C1 segment of cervical spinal cord (tissue), 14 donors: Measurements from ENCODE around the gene PACS2.
"Not testable (repeated sequence)": the region's sequence is repeated elsewhere in the genome, so short reads cannot be mapped to it uniquely, and the experiment has no call there.

Experiments
- DNase-seq, 14 donors: peaks; one replicate each; lab custom pipeline; 2025; lab: John Stamatoyannopoulos, UW

The PACS2 gene

GRCh38 chr14:105348945-105349699 lies 34.6 kb downstream of the PACS2 start:
- DNase-seq, result no peak

GRCh38 chr14:105349992-105350391 lies 35.4 kb downstream of the PACS2 start:
- no peak for DNase-seq

- no peak for DNase-seq
These were observed 36.1 kb downstream of the PACS2 start for GRCh38 chr14:105350450-105351244.

GRCh38 chr14:105351410-105351809 lies 36.9 kb downstream of the PACS2 start:
- DNase-seq, result no peak

- peak in 13 of 14 donors; percentile 3 to 80 (median 52) for DNase-seq
These were observed 37.6 kb downstream of the PACS2 start for GRCh38 chr14:105351920-105352851.

GRCh38 chr14:105353136-105353535 lies 38.6 kb downstream of the PACS2 start:
- no peak for DNase-seq

GRCh38 chr14:105354541-105354940 lies 40.0 kb downstream of the PACS2 start:
- no peak for DNase-seq

- DNase-seq, result no peak
These were observed 40.6 kb downstream of the PACS2 start for GRCh38 chr14:105355049-105355575.

GRCh38 chr14:105355850-105356604 lies 41.5 kb downstream of the PACS2 start:
- no peak for DNase-seq

- no peak for DNase-seq
These were observed 42.4 kb downstream of the PACS2 start for GRCh38 chr14:105356927-105357326.

GRCh38 chr14:105357626-105358025 lies 43.1 kb downstream of the PACS2 start:
- DNase-seq, result no peak

- DNase-seq, result no peak
These were observed 43.7 kb downstream of the PACS2 start for GRCh38 chr14:105358140-105358846.

GRCh38 chr14:105358943-105359342 lies 44.4 kb downstream of the PACS2 start:
- DNase-seq, result no peak

- DNase-seq, result not testable (repeated sequence)
These were observed 46.9 kb downstream of the PACS2 start for GRCh38 chr14:105361412-105361811.

GRCh38 chr14:105363847-105364708 lies 49.5 kb downstream of the PACS2 start:
- no peak for DNase-seq

- no peak for DNase-seq
These were observed 50.6 kb downstream of the PACS2 start for GRCh38 chr14:105365101-105365500.

- no peak for DNase-seq
These were observed 51.1 kb downstream of the PACS2 start for GRCh38 chr14:105365681-105366080.

GRCh38 chr14:105366386-105367074 lies 52.0 kb downstream of the PACS2 start:
- peak in 7 of 14 donors; percentile 19 to 57 (median 35) for DNase-seq
